ENCODE results near the gene SPTBN5.

The SPTBN5 gene

DNA sequence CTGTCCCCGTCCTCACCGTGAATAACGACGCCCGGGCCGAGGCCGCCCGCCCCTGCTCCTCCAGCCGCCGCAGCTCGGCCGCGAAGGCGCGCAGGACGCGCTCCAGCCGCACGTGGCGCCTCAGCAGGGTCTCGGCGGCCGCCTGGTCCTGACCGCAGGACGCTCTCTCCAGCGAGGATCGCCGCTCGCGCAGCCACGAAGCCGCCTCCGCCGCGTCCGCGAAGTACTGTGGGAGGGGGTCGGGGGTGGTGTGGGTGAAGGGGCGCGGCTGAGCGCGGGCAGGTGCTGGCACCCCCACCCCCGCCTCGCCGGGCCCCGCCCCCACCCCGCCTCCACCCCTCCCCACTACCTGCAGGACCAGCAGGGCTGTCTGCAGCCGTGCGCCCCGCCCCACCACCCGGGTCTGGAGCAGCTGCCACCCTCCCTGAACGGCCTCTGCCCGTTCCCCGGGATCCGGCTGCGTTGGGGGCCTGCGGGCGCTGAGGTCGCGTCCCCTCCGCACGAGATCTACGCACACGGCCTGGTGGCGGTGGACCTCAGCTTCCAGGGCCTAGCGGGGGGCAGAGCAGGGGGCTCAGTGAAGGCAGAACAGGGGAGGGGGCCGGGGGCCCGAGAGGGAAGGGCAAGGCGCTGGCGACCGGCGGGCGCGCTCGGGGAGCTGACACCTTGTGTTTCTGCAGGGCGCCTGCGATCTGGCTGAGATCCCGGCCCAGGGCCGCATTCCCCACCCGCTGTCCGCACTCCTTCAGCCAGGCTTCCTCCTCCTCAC, 11.7 kb downstream of the SPTBN5 start:
- TF ChIP-seq ZFP3 (CRISPR knock-in tag; IDR thresholded peaks at IDR 0.05) (no peak), ZNF70 (CRISPR knock-in tag; IDR thresholded peaks at IDR 0.05) (no peak), ARNTL (CRISPR knock-in tag; IDR thresholded peaks at IDR 0.05; ENCODE audit: borderline replicate concordance, low read depth) (no peak), ZNF565 (CRISPR knock-in tag; conservative IDR thresholded peaks at IDR 0.05; ENCODE audit: low read depth) (no peak), BACH2 (CRISPR knock-in tag; IDR thresholded peaks at IDR 0.05; ENCODE audit: borderline replicate concordance) (no peak), ZFP30 (CRISPR knock-in tag; IDR thresholded peaks at IDR 0.05) (no peak), TOX (CRISPR knock-in tag; IDR thresholded peaks at IDR 0.05; ENCODE audit: borderline replicate concordance) (no peak), CSDC2 (CRISPR knock-in tag; IDR thresholded peaks at IDR 0.05) (no peak), GLIS3 (CRISPR knock-in tag; IDR thresholded peaks at IDR 0.05) (no peak), OSR1 (CRISPR knock-in tag; IDR thresholded peaks at IDR 0.05) (no peak), ZC3H10 (CRISPR knock-in tag; IDR thresholded peaks at IDR 0.05) (no peak), TCF4 (CRISPR knock-in tag; IDR thresholded peaks at IDR 0.05; ENCODE audit: borderline replicate concordance) (no peak), ISL1 (CRISPR knock-in tag; IDR thresholded peaks at IDR 0.05) (no peak), SNAI2 (CRISPR knock-in tag; IDR thresholded peaks at IDR 0.05) (no peak), RARB (CRISPR knock-in tag; IDR thresholded peaks at IDR 0.05) (no peak)
- TF ChIP-seq, protein P1, sequence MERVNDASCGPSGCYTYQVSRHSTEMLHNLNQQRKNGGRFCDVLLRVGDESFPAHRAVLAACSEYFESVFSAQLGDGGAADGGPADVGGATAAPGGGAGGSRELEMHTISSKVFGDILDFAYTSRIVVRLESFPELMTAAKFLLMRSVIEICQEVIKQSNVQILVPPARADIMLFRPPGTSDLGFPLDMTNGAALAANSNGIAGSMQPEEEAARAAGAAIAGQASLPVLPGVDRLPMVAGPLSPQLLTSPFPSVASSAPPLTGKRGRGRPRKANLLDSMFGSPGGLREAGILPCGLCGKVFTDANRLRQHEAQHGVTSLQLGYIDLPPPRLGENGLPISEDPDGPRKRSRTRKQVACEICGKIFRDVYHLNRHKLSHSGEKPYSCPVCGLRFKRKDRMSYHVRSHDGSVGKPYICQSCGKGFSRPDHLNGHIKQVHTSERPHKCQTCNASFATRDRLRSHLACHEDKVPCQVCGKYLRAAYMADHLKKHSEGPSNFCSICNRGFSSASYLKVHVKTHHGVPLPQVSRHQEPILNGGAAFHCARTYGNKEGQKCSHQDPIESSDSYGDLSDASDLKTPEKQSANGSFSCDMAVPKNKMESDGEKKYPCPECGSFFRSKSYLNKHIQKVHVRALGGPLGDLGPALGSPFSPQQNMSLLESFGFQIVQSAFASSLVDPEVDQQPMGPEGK (CRISPR knock-in tag; IDR thresholded peaks at IDR 0.05; ENCODE audit: borderline replicate concordance) = no peak
- TF ChIP-seq, protein P2, sequence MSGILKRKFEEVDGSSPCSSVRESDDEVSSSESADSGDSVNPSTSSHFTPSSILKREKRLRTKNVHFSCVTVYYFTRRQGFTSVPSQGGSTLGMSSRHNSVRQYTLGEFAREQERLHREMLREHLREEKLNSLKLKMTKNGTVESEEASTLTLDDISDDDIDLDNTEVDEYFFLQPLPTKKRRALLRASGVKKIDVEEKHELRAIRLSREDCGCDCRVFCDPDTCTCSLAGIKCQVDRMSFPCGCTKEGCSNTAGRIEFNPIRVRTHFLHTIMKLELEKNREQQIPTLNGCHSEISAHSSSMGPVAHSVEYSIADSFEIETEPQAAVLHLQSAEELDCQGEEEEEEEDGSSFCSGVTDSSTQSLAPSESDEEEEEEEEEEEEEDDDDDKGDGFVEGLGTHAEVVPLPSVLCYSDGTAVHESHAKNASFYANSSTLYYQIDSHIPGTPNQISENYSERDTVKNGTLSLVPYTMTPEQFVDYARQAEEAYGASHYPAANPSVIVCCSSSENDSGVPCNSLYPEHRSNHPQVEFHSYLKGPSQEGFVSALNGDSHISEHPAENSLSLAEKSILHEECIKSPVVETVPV (CRISPR knock-in tag; IDR thresholded peaks at IDR 0.05) = no peak
- TF ChIP-seq, protein P3, sequence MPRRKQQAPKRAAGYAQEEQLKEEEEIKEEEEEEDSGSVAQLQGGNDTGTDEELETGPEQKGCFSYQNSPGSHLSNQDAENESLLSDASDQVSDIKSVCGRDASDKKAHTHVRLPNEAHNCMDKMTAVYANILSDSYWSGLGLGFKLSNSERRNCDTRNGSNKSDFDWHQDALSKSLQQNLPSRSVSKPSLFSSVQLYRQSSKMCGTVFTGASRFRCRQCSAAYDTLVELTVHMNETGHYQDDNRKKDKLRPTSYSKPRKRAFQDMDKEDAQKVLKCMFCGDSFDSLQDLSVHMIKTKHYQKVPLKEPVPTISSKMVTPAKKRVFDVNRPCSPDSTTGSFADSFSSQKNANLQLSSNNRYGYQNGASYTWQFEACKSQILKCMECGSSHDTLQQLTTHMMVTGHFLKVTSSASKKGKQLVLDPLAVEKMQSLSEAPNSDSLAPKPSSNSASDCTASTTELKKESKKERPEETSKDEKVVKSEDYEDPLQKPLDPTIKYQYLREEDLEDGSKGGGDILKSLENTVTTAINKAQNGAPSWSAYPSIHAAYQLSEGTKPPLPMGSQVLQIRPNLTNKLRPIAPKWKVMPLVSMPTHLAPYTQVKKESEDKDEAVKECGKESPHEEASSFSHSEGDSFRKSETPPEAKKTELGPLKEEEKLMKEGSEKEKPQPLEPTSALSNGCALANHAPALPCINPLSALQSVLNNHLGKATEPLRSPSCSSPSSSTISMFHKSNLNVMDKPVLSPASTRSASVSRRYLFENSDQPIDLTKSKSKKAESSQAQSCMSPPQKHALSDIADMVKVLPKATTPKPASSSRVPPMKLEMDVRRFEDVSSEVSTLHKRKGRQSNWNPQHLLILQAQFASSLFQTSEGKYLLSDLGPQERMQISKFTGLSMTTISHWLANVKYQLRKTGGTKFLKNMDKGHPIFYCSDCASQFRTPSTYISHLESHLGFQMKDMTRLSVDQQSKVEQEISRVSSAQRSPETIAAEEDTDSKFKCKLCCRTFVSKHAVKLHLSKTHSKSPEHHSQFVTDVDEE (CRISPR knock-in tag; IDR thresholded peaks at IDR 0.05) = no peak
- TF ChIP-seq, protein P4, sequence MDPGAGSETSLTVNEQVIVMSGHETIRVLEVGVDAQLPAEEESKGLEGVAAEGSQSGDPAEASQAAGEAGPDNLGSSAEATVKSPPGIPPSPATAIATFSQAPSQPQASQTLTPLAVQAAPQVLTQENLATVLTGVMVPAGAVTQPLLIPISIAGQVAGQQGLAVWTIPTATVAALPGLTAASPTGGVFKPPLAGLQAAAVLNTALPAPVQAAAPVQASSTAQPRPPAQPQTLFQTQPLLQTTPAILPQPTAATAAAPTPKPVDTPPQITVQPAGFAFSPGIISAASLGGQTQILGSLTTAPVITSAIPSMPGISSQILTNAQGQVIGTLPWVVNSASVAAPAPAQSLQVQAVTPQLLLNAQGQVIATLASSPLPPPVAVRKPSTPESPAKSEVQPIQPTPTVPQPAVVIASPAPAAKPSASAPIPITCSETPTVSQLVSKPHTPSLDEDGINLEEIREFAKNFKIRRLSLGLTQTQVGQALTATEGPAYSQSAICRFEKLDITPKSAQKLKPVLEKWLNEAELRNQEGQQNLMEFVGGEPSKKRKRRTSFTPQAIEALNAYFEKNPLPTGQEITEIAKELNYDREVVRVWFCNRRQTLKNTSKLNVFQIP (CRISPR knock-in tag; IDR thresholded peaks at IDR 0.05; ENCODE audit: borderline replicate concordance, low read depth) = no peak
- TF ChIP-seq, protein P5, sequence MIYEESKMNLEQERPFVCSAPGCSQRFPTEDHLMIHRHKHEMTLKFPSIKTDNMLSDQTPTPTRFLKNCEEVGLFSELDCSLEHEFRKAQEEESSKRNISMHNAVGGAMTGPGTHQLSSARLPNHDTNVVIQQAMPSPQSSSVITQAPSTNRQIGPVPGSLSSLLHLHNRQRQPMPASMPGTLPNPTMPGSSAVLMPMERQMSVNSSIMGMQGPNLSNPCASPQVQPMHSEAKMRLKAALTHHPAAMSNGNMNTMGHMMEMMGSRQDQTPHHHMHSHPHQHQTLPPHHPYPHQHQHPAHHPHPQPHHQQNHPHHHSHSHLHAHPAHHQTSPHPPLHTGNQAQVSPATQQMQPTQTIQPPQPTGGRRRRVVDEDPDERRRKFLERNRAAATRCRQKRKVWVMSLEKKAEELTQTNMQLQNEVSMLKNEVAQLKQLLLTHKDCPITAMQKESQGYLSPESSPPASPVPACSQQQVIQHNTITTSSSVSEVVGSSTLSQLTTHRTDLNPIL (CRISPR knock-in tag; IDR thresholded peaks at IDR 0.05; ENCODE audit: low read depth) = no peak
- ATAC-seq = no peak

DNA sequence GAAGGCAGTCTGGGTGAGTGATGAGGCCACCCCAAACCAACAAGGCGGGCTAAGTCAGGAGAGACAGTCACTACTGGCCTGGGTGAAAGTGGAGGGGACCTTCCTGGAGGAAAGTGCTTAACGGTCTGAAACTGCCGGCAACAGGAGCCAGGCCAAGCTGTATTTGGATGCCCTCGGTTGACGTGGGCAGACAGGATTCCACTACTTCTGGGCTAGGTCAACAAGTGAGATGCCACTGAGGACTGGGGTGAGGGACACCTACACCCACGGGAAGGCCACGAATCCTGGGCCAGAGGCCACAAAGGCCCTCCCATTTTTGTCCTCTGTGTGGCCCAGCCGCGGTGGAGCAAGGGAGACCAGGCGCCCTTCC, 12.3 kb downstream of the SPTBN5 start:
- no peak for ATAC-seq
- TF ChIP-seq, protein P2 (CRISPR knock-in tag; IDR thresholded peaks at IDR 0.05) = no peak
- TF ChIP-seq ISL1 (CRISPR knock-in tag; IDR thresholded peaks at IDR 0.05) = no peak
- no peak for TF ChIP-seq TOX (CRISPR knock-in tag; IDR thresholded peaks at IDR 0.05; ENCODE audit: borderline replicate concordance)
- no peak for TF ChIP-seq GLIS3 (CRISPR knock-in tag; IDR thresholded peaks at IDR 0.05)
- TF ChIP-seq ZNF8 (CRISPR knock-in tag; IDR thresholded peaks at IDR 0.05) = no peak
- no peak for TF ChIP-seq BACH2 (CRISPR knock-in tag; IDR thresholded peaks at IDR 0.05; ENCODE audit: borderline replicate concordance)
- no peak for TF ChIP-seq ZC3H10 (CRISPR knock-in tag; IDR thresholded peaks at IDR 0.05)
- no peak for TF ChIP-seq SNAI2 (CRISPR knock-in tag; IDR thresholded peaks at IDR 0.05)
- TF ChIP-seq, protein P3 (CRISPR knock-in tag; IDR thresholded peaks at IDR 0.05) = no peak
- no peak for TF ChIP-seq RARB (CRISPR knock-in tag; IDR thresholded peaks at IDR 0.05)
- TF ChIP-seq ZNF565 (CRISPR knock-in tag; conservative IDR thresholded peaks at IDR 0.05; ENCODE audit: low read depth) = no peak
- TF ChIP-seq ARNTL (CRISPR knock-in tag; IDR thresholded peaks at IDR 0.05; ENCODE audit: borderline replicate concordance, low read depth) = no peak
- TF ChIP-seq ESRRG (CRISPR knock-in tag; IDR thresholded peaks at IDR 0.05) = no peak
- no peak for TF ChIP-seq TCF4 (CRISPR knock-in tag; IDR thresholded peaks at IDR 0.05; ENCODE audit: borderline replicate concordance)
- TF ChIP-seq, protein P4 (CRISPR knock-in tag; IDR thresholded peaks at IDR 0.05; ENCODE audit: borderline replicate concordance, low read depth) = no peak
- TF ChIP-seq CSDC2 (CRISPR knock-in tag; IDR thresholded peaks at IDR 0.05) = no peak
